ENCODE data around the gene CBX1. TPM values are rescaled to one million over a fixed set of nuclear protein-coding genes. Genes with fewer than 3 reads are reported as not detected.

Gene CBX1
- total RNA-seq, 1 donor from 2014 or later, result 91.1 TPM

DNA sequence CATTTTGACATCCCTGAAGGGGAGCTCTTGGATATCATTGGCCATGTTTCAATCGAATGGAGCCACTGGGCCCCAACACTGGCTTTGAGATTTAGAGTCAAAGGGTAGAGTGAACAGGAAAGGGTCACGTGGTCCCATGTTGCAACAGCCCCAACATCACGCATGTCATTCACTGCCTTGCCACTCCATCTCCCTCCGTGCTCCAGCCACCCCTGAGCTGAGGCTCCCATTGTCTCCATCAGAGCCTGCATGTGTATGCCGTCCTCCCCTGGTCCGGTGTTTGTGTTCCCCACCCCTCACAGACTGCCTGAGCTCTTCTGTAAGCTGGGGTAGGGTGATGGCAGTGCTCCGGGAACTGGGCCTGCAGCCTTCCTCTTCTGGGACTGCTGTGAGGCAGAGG, 41.0 kb downstream of the CBX1 start:
- Mint-ChIP-seq H3K27ac (ENCODE audit: unreplicated experiment) (no peak overlapping the region), H3K4me1 (ENCODE audit: unreplicated experiment) (peaks cover 52% of the 10 kb centered on the region), H3K9me3 (ENCODE audit: unreplicated experiment) (no peaks in the 10 kb centered on the region), H3K36me3 (ENCODE audit: low read depth, unreplicated experiment) (peaks cover 66% of the 10 kb centered on the region), H3K4me3 (ENCODE audit: unreplicated experiment) (peak overlapping the region; percentile 75), H3K27me3 (ENCODE audit: unreplicated experiment) (peaks cover 4% of the 10 kb centered on the region)
- no peak for DNase-seq (ENCODE audit: low spot score)
- TF ChIP-seq, protein P1, sequence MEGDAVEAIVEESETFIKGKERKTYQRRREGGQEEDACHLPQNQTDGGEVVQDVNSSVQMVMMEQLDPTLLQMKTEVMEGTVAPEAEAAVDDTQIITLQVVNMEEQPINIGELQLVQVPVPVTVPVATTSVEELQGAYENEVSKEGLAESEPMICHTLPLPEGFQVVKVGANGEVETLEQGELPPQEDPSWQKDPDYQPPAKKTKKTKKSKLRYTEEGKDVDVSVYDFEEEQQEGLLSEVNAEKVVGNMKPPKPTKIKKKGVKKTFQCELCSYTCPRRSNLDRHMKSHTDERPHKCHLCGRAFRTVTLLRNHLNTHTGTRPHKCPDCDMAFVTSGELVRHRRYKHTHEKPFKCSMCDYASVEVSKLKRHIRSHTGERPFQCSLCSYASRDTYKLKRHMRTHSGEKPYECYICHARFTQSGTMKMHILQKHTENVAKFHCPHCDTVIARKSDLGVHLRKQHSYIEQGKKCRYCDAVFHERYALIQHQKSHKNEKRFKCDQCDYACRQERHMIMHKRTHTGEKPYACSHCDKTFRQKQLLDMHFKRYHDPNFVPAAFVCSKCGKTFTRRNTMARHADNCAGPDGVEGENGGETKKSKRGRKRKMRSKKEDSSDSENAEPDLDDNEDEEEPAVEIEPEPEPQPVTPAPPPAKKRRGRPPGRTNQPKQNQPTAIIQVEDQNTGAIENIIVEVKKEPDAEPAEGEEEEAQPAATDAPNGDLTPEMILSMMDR (IDR thresholded peaks at IDR 0.05; ENCODE audit: unreplicated experiment), result no peak

DNA sequence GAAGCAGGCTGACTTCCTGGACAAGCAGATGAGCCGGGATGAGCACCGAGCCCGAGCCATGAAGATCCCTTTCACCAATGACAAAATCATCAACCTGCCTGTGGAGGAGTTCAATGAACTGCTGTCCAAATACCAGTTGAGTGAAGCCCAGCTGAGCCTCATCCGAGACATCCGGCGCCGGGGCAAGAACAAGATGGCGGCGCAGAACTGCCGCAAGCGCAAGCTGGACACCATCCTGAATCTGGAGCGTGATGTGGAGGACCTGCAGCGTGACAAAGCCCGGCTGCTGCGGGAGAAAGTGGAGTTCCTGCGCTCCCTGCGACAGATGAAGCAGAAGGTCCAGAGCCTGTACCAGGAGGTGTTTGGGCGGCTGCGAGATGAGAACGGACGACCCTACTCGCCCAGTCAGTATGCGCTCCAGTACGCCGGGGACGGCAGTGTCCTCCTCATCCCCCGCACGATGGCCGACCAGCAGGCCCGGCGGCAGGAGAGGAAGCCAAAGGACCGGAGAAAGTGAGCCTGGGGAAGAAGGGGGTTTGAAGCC, 42.1 kb downstream of the CBX1 start:
- H3K4me1 Mint-ChIP-seq (ENCODE audit: unreplicated experiment), result peaks cover 56% of the 10 kb centered on the region
- H3K27me3 Mint-ChIP-seq (ENCODE audit: unreplicated experiment), result peaks cover 4% of the 10 kb centered on the region
- DNase-seq (ENCODE audit: low spot score), result no peak
- peak overlapping the region; percentile 73 for H3K4me3 Mint-ChIP-seq (ENCODE audit: unreplicated experiment)
- peak overlapping the region; percentile 43 for H3K27ac Mint-ChIP-seq (ENCODE audit: unreplicated experiment)
- peaks cover 67% of the 10 kb centered on the region for H3K36me3 Mint-ChIP-seq (ENCODE audit: low read depth, unreplicated experiment)
- no peaks in the 10 kb centered on the region for H3K9me3 Mint-ChIP-seq (ENCODE audit: unreplicated experiment)
- TF ChIP-seq, protein P1 (IDR thresholded peaks at IDR 0.05; ENCODE audit: unreplicated experiment), result no peak

DNA sequence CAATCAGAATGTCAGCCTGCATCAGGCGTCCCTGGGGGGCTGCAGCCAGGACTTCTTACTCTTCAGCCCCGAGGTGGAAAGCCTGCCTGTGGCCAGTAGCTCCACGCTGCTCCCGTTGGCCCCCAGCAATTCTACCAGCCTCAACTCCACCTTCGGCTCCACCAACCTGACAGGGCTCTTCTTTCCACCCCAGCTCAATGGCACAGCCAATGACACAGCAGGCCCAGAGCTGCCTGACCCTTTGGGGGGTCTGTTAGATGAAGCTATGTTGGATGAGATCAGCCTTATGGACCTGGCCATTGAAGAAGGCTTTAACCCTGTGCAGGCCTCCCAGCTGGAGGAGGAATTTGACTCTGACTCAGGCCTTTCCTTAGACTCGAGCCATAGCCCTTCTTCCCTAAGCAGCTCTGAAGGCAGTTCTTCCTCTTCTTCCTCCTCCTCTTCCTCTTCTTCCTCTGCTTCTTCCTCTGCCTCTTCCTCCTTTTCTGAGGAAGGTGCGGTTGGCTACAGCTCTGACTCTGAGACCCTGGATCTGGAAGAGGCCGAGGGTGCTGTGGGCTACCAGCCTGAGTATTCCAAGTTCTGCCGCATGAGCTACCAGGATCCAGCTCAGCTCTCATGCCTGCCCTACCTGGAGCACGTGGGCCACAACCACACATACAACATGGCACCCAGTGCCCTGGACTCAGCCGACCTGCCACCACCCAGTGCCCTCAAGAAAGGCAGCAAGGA, 42.7 kb downstream of the CBX1 start:
- H3K4me1 Mint-ChIP-seq (ENCODE audit: unreplicated experiment), result peaks cover 60% of the 10 kb centered on the region
- TF ChIP-seq, protein P1 (IDR thresholded peaks at IDR 0.05; ENCODE audit: unreplicated experiment), result no peak
- H3K9me3 Mint-ChIP-seq (ENCODE audit: unreplicated experiment), result no peaks in the 10 kb centered on the region
- peaks cover 4% of the 10 kb centered on the region for H3K27me3 Mint-ChIP-seq (ENCODE audit: unreplicated experiment)
- no peak for DNase-seq (ENCODE audit: low spot score)
- H3K4me3 Mint-ChIP-seq (ENCODE audit: unreplicated experiment), result peak overlapping the region; percentile 73
- H3K36me3 Mint-ChIP-seq (ENCODE audit: low read depth, unreplicated experiment), result peaks cover 71% of the 10 kb centered on the region
- peak overlapping the region; percentile 43 for H3K27ac Mint-ChIP-seq (ENCODE audit: unreplicated experiment)

DNA sequence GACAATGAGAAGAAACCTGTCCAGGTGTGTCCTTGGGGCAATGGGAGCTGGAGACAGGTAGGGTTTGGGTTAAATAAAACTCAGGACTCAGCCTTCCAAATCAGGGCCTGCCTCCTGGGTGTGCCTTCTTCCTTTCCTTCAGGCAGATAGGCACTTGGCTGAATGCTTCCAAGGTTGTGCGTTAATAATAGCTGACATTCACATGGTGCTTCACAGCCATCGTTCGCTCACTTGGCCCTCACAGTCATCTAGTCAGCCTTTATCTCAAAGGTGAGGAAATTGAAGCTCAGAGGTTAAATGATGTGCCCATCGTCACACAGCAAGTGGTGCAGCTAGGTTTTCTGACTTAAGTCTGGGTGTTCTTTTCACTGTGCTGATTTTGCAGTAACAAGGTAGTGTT, 43.7 kb downstream of the CBX1 start:
- Mint-ChIP-seq H3K36me3 (ENCODE audit: low read depth, unreplicated experiment) (peaks cover 76% of the 10 kb centered on the region), H3K4me3 (ENCODE audit: unreplicated experiment) (no peak overlapping the region), H3K4me1 (ENCODE audit: unreplicated experiment) (peaks cover 69% of the 10 kb centered on the region), H3K27ac (ENCODE audit: unreplicated experiment) (peak overlapping the region; percentile 67), H3K27me3 (ENCODE audit: unreplicated experiment) (peaks cover 4% of the 10 kb centered on the region), H3K9me3 (ENCODE audit: unreplicated experiment) (no peaks in the 10 kb centered on the region)
- DNase-seq (ENCODE audit: low spot score), result no peak
- TF ChIP-seq, protein P1 (IDR thresholded peaks at IDR 0.05; ENCODE audit: unreplicated experiment), result no peak

DNA sequence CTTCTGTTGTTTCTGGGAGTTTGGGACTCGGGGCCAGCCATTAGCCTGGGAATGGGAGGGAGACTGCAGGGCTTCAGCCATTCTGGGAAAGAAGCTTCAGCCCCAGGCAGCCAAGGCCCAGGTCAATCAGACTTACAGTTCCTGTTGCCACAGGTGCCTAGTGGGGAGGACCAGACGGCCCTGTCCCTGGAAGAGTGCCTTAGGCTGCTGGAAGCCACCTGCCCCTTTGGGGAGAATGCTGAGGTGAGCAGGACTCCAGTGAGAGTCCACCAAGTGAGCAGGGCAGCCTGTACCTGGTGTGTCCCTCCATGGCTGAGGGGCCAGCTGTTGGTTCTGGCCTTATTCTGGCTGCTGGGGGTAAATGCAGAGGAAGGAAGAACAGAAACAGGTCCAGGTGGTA, 44.4 kb downstream of the CBX1 start:
- Mint-ChIP-seq H3K9me3 (ENCODE audit: unreplicated experiment) (no peaks in the 10 kb centered on the region), H3K27ac (ENCODE audit: unreplicated experiment) (no peak overlapping the region), H3K4me1 (ENCODE audit: unreplicated experiment) (peaks cover 76% of the 10 kb centered on the region), H3K27me3 (ENCODE audit: unreplicated experiment) (peaks cover 4% of the 10 kb centered on the region), H3K36me3 (ENCODE audit: low read depth, unreplicated experiment) (peaks cover 78% of the 10 kb centered on the region), H3K4me3 (ENCODE audit: unreplicated experiment) (peak overlapping the region; percentile 77)
- TF ChIP-seq, protein P1 (IDR thresholded peaks at IDR 0.05; ENCODE audit: unreplicated experiment), result no peak
- DNase-seq (ENCODE audit: low spot score), result no peak
